OCI-LY3 (cell line): ENCODE results near the gene CSF2RB.

ENCODE experiments used
- H2AFZ ChIP-seq: fragments of 200-600, 300-600 bp; shearing (Covaris generic); 2 replicates; pipeline ENCODE4 v1.6.0; 2014; ENCODE audit warnings: antibody characterized with exemption, low read depth, low read length
- H3K27ac ChIP-seq: fragments of 200-600, 300-600 bp; sonication (generic); 2 replicates; pipeline ENCODE4 v1.5.1; 2014; ENCODE audit warnings: mild to moderate bottlenecking, low read length, moderate library complexity, mixed read lengths
- H3K27me3 ChIP-seq: fragments of 200-600, 300-600 bp; sonication (generic); 2 replicates; pipeline ENCODE4 v1.6.1; 2014; ENCODE audit warnings: low read depth, low read length, mixed read lengths
- H3K36me3 ChIP-seq: fragments of 200-600, 300-600 bp; sonication (generic); replicated peaks from 2 replicates; pipeline ENCODE3; 2014; ENCODE audit warnings: low read depth, low read length, mixed read lengths
- H3K4me1 ChIP-seq: fragments of 300-600, 200-600 bp; sonication (generic); 2 replicates; pipeline ENCODE4 v1.6.1; 2014; ENCODE audit warnings: low read length, mixed read lengths
- H3K4me2 ChIP-seq: fragments of 200-600, 300-600 bp; sonication (generic); 2 replicates; pipeline ENCODE4 v1.6.1; 2014; ENCODE audit warnings: low read length, mixed read lengths
- H3K4me3 ChIP-seq: fragments of 300-600, 200-600 bp; sonication (generic); 2 replicates; pipeline ENCODE4 v1.5.1; 2014; ENCODE audit warnings: antibody characterized with exemption, mild to moderate bottlenecking, low read length, moderate library complexity
- H3K79me2 ChIP-seq: fragments of 300-600, 200-600 bp; shearing (Covaris generic); 2 replicates; pipeline ENCODE4 v1.6.1; 2014; ENCODE audit warnings: mild to moderate bottlenecking, low read length, mixed read lengths
- H3K9ac ChIP-seq: fragments of 300-600, 200-600 bp; shearing (Covaris generic); 2 replicates; pipeline ENCODE4 v1.6.0; 2014; ENCODE audit warnings: mild to moderate bottlenecking, low read length, moderate library complexity
- H3K9me3 ChIP-seq: fragments of 200-600, 300-600 bp; shearing (Covaris generic); 2 replicates; pipeline ENCODE4 v1.6.1; 2014; ENCODE audit warnings: low read length, mixed read lengths; ENCODE audit not compliant: insufficient read depth
- H4K20me1 ChIP-seq: fragments of 200-600, 300-600 bp; sonication (generic); 2 replicates; pipeline ENCODE4 v1.6.1; 2016; ENCODE audit warnings: low read length, mixed read lengths; ENCODE audit not compliant: insufficient read depth
- EZH2phosphoT487 ChIP-seq: fragments of 200-600 bp; shearing (Covaris generic); IDR thresholded peaks from 2 replicates; pipeline ENCODE4 v1.6.1; 2018; ENCODE audit warnings: antibody characterized with exemption, mixed run types, low read depth
- TF ChIP-seq, protein P1 (sequence below): fragments of 200-600, 300-600 bp; sonication (generic); IDR thresholded peaks from 2 replicates; pipeline ENCODE4 v1.5.1; 2014; ENCODE audit warnings: antibody characterized with exemption, low read length, low read depth

Gene CSF2RB

DNA sequence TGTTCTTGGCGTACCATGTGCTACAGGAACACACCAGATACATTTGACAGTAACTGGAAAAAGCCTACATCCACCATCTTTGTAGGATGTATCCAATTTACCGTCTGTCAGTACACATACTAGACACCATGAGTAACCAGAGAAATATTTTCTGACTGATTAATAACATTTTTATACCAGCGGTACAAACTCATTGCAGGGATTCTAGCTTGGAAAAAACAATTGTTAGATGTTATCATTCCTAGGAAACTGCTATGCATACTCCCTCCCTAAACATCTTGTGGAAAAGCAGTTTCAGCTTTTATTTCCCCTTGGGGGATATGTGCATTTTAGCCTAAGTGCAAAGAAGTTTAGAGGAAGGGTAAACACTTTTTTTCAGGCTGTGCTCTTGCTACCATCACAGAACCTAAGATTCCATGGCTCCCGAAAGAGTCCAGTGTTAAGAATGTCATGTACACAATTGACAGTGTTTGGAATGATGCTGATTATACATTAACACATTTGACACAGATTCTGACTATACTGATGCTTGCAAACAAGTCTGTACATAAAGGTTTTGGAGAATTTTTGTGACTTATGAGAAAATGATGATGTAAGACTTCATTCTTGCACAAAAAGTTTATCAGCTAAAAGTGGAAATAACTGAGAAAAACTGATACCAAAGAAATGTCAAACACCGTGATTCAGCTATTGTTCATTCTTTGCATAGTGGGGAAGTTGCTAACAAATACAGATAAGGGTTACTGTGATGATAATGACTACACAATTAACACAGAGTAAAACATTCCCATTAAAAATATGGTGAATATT lies 28.9 kb upstream of the CSF2RB start:
- Histone ChIP-seq H3K36me3 (peaks cover 25% of the 10 kb centered on the region), H3K9ac (no peak overlapping the region), H3K4me2 (no peak overlapping the region), H3K9me3 (peaks cover 44% of the 10 kb centered on the region), H3K79me2 (no peaks in the 10 kb centered on the region), H3K4me3 (no peak overlapping the region), H3K27me3 (no peaks in the 10 kb centered on the region; the same call in 1 of the 2 replicates), H3K4me1 (no peaks in the 10 kb centered on the region), H3K27ac (no peak overlapping the region), H4K20me1 (no peaks in the 10 kb centered on the region), H2AFZ (no peak overlapping the region)
- no peak for TF ChIP-seq EZH2phosphoT487
- TF ChIP-seq, protein P1, sequence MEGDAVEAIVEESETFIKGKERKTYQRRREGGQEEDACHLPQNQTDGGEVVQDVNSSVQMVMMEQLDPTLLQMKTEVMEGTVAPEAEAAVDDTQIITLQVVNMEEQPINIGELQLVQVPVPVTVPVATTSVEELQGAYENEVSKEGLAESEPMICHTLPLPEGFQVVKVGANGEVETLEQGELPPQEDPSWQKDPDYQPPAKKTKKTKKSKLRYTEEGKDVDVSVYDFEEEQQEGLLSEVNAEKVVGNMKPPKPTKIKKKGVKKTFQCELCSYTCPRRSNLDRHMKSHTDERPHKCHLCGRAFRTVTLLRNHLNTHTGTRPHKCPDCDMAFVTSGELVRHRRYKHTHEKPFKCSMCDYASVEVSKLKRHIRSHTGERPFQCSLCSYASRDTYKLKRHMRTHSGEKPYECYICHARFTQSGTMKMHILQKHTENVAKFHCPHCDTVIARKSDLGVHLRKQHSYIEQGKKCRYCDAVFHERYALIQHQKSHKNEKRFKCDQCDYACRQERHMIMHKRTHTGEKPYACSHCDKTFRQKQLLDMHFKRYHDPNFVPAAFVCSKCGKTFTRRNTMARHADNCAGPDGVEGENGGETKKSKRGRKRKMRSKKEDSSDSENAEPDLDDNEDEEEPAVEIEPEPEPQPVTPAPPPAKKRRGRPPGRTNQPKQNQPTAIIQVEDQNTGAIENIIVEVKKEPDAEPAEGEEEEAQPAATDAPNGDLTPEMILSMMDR = no peak

DNA sequence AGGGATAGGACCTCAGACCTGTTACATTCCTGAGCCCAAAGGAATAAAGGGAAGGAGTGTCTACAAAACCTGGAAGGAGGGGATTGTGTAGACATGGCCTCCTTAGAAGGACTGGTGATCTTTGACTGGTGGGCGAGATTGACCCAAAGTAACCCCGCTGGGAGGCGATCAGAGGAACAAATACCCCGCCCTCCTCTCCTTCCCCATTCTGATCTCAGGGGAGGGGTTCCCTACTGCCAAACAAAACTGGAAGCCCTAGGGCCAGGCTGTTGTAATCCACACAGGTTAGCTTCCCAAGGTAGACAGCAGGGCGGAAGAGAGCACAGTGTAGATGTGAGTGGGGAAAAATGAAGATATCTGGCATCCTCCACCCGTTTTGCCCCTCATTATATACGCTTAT lies 28.0 kb upstream of the CSF2RB start:
- Histone ChIP-seq H3K27me3 (no peaks in the 10 kb centered on the region; the same call in 1 of the 2 replicates), H3K4me2 (no peak overlapping the region), H2AFZ (no peak overlapping the region), H3K79me2 (no peaks in the 10 kb centered on the region), H3K9me3 (peaks cover 37% of the 10 kb centered on the region), H4K20me1 (no peaks in the 10 kb centered on the region), H3K27ac (no peak overlapping the region), H3K36me3 (peaks cover 17% of the 10 kb centered on the region), H3K4me1 (no peaks in the 10 kb centered on the region), H3K4me3 (no peak overlapping the region), H3K9ac (no peak overlapping the region)
- TF ChIP-seq, protein P1 = no peak
- no peak for TF ChIP-seq EZH2phosphoT487

DNA sequence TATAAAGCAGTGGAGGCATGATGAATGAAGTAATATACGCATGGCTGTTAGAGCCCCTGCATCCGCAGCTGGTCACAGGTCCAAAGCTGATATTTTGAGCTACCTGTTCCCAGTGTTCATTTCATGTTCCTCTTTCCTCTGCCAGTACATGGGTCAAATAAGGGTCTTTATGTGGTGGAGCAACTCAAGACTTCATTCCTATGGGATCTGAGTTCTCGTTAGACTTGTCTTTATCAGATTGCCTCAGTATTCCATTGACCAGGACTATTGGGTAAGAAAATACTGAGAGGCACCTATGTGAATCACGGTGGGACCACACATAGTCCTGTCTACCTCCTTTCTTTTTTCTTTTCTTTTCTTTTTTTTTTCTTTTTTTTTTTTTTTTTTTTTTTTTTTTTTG lies 27.4 kb upstream of the CSF2RB start:
- Histone ChIP-seq H4K20me1 (no peaks in the 10 kb centered on the region), H3K27ac (no peak overlapping the region), H3K9me3 (peaks cover 34% of the 10 kb centered on the region), H3K4me2 (no peak overlapping the region), H3K36me3 (peaks cover 15% of the 10 kb centered on the region), H3K27me3 (no peaks in the 10 kb centered on the region; the same call in 1 of the 2 replicates), H3K4me3 (no peak overlapping the region), H3K9ac (no peak overlapping the region), H3K4me1 (no peaks in the 10 kb centered on the region), H2AFZ (no peak overlapping the region), H3K79me2 (no peaks in the 10 kb centered on the region)
- TF ChIP-seq, protein P1 = no peak
- no peak for TF ChIP-seq EZH2phosphoT487

DNA sequence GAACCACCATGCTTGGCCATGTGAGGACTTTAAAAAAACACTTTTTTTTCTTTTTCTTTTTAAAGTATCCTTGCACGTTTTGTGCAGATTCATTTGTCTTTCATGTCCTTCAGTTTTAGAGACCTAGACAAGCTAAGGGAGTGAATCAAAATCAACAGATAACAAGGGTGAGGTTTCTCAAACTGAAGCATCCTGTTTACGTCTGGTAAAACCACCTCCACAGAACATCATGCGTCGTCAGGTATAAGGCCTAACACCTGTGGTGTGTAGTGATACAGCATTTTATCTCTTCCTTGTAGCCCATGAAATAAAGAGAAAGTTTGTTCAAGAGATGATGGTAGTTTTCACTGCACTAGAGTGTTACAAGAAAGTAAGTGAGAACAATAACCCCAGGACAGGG lies 26.3 kb upstream of the CSF2RB start:
- no peak overlapping the region for H3K4me3 ChIP-seq
- H3K36me3 ChIP-seq = peaks cover 12% of the 10 kb centered on the region
- no peaks in the 10 kb centered on the region for H3K79me2 ChIP-seq
- H3K27ac ChIP-seq = no peak overlapping the region
- H2AFZ ChIP-seq = no peak overlapping the region
- H3K4me2 ChIP-seq = no peak overlapping the region
- TF ChIP-seq, protein P1 = no peak
- TF ChIP-seq EZH2phosphoT487 = no peak
- H3K9me3 ChIP-seq = peaks cover 22% of the 10 kb centered on the region
- H4K20me1 ChIP-seq = no peaks in the 10 kb centered on the region
- no peak overlapping the region for H3K9ac ChIP-seq
- no peaks in the 10 kb centered on the region; the same call in 1 of the 2 replicates for H3K27me3 ChIP-seq
- H3K4me1 ChIP-seq = no peaks in the 10 kb centered on the region
